Measurements from ENCODE around the gene SMU1. TPM values are rescaled to one million over a fixed set of nuclear protein-coding genes. Genes with fewer than 3 reads are reported as not detected.
A peak's percentile ranks its signal among the peaks of the same experiment; 100 is the strongest.

SMU1 gene
- total and polyA plus RNA-seq, 2 of the 13 experiments (the other 11 are each of a cell fraction or from before 2014, with no cell fraction given): 12.9 to 36.6 TPM

- no peak for TF ChIP-seq KAT2B (IDR thresholded peaks at IDR 0.05; ENCODE audit: borderline replicate concordance, low read depth, low read length)
- TF ChIP-seq ETV5 (CRISPR knock-in tag; IDR thresholded peaks at IDR 0.05; ENCODE audit: borderline replicate concordance): no peak
- peak; percentile 65 for TF ChIP-seq CEBPG (CRISPR knock-in tag; IDR thresholded peaks at IDR 0.05)
- no peak for TF ChIP-seq ZNF549 (CRISPR knock-in tag; IDR thresholded peaks at IDR 0.05)
- no peak for TF ChIP-seq FOXO1 (CRISPR knock-in tag; IDR thresholded peaks at IDR 0.05)
- no peak for TF ChIP-seq CBX5 (CRISPR knock-in tag; IDR thresholded peaks at IDR 0.05; ENCODE audit: borderline replicate concordance)
- TF ChIP-seq CHD2 (IDR thresholded peaks at IDR 0.05; ENCODE audit: low read depth, low read length): no peak
- no peak for TF ChIP-seq GABPA (IDR thresholded peaks at IDR 0.05; ENCODE audit: low read depth, low read length)
- TF ChIP-seq GABPA (CRISPR knock-in tag; IDR thresholded peaks at IDR 0.05; ENCODE audit: low read depth): peak; percentile 29; the same call in 1 of the 2 replicates
- TF ChIP-seq E2F5 (CRISPR knock-in tag; conservative IDR thresholded peaks at IDR 0.05): no peak
- no peak for TF ChIP-seq ZNF660 (CRISPR knock-in tag; IDR thresholded peaks at IDR 0.05; ENCODE audit: borderline replicate concordance, low read depth)
- TF ChIP-seq GATAD2A (CRISPR knock-in tag; IDR thresholded peaks at IDR 0.05): peak; percentile 77
- TF ChIP-seq ZNF343 (CRISPR knock-in tag; IDR thresholded peaks at IDR 0.05): no peak
- no peak for TF ChIP-seq ZNF615 (CRISPR knock-in tag; IDR thresholded peaks at IDR 0.05; ENCODE audit: borderline replicate concordance)
- TF ChIP-seq NPAS2 (CRISPR knock-in tag; IDR thresholded peaks at IDR 0.05; ENCODE audit: borderline replicate concordance): no peak
- no peak for TF ChIP-seq ZNF33B (CRISPR knock-in tag; IDR thresholded peaks at IDR 0.05)
- TF ChIP-seq, protein P1, sequence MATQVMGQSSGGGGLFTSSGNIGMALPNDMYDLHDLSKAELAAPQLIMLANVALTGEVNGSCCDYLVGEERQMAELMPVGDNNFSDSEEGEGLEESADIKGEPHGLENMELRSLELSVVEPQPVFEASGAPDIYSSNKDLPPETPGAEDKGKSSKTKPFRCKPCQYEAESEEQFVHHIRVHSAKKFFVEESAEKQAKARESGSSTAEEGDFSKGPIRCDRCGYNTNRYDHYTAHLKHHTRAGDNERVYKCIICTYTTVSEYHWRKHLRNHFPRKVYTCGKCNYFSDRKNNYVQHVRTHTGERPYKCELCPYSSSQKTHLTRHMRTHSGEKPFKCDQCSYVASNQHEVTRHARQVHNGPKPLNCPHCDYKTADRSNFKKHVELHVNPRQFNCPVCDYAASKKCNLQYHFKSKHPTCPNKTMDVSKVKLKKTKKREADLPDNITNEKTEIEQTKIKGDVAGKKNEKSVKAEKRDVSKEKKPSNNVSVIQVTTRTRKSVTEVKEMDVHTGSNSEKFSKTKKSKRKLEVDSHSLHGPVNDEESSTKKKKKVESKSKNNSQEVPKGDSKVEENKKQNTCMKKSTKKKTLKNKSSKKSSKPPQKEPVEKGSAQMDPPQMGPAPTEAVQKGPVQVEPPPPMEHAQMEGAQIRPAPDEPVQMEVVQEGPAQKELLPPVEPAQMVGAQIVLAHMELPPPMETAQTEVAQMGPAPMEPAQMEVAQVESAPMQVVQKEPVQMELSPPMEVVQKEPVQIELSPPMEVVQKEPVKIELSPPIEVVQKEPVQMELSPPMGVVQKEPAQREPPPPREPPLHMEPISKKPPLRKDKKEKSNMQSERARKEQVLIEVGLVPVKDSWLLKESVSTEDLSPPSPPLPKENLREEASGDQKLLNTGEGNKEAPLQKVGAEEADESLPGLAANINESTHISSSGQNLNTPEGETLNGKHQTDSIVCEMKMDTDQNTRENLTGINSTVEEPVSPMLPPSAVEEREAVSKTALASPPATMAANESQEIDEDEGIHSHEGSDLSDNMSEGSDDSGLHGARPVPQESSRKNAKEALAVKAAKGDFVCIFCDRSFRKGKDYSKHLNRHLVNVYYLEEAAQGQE (IDR thresholded peaks at IDR 0.05; ENCODE audit: borderline replicate concordance in 1 of 2, low read depth in 1 of 2, low read length in 2 of 2): no peak
- TF ChIP-seq POLR2AphosphoS5 (IDR thresholded peaks at IDR 0.05; ENCODE audit: low read depth, low read length): no peak
- no peak for TF ChIP-seq RFX3 (CRISPR knock-in tag; IDR thresholded peaks at IDR 0.05)
- TF ChIP-seq MXD4 (CRISPR knock-in tag; IDR thresholded peaks at IDR 0.05): no peak
- peak; percentile 67; the same call in 1 of the 2 replicates for TF ChIP-seq NCOA2 (CRISPR knock-in tag; IDR thresholded peaks at IDR 0.05)
- TF ChIP-seq TBP (CRISPR knock-in tag; IDR thresholded peaks at IDR 0.05): no peak
- TF ChIP-seq ZNF274 (CRISPR knock-in tag; IDR thresholded peaks at IDR 0.05): no peak
- no peak for TF ChIP-seq ZNF709 (CRISPR knock-in tag; IDR thresholded peaks at IDR 0.05)
- TF ChIP-seq, protein P2, sequence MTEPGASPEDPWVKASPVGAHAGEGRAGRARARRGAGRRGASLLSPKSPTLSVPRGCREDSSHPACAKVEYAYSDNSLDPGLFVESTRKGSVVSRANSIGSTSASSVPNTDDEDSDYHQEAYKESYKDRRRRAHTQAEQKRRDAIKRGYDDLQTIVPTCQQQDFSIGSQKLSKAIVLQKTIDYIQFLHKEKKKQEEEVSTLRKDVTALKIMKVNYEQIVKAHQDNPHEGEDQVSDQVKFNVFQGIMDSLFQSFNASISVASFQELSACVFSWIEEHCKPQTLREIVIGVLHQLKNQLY (CRISPR knock-in tag; IDR thresholded peaks at IDR 0.05): no peak
- no peak for TF ChIP-seq ZNF781 (CRISPR knock-in tag; IDR thresholded peaks at IDR 0.05; ENCODE audit: borderline replicate concordance, not compliant biosample characterization)
- TF ChIP-seq MYC (CRISPR knock-in tag; IDR thresholded peaks at IDR 0.05; ENCODE audit: borderline replicate concordance): no peak
- TF ChIP-seq, protein P3, sequence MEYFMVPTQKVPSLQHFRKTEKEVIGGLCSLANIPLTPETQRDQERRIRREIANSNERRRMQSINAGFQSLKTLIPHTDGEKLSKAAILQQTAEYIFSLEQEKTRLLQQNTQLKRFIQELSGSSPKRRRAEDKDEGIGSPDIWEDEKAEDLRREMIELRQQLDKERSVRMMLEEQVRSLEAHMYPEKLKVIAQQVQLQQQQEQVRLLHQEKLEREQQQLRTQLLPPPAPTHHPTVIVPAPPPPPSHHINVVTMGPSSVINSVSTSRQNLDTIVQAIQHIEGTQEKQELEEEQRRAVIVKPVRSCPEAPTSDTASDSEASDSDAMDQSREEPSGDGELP (IDR thresholded peaks at IDR 0.05; ENCODE audit: borderline replicate concordance, low read depth): peak; percentile 54; the same call in 1 of the 2 replicates
- no peak for TF ChIP-seq DPF2 (CRISPR knock-in tag; IDR thresholded peaks at IDR 0.05; ENCODE audit: borderline replicate concordance, low read depth)
These were observed 47.2 kb downstream of the SMU1 start (continued) for GRCh38 chr9:33029231-33029786.
